Measurements from ENCODE around the gene KLHL22.

DNA sequence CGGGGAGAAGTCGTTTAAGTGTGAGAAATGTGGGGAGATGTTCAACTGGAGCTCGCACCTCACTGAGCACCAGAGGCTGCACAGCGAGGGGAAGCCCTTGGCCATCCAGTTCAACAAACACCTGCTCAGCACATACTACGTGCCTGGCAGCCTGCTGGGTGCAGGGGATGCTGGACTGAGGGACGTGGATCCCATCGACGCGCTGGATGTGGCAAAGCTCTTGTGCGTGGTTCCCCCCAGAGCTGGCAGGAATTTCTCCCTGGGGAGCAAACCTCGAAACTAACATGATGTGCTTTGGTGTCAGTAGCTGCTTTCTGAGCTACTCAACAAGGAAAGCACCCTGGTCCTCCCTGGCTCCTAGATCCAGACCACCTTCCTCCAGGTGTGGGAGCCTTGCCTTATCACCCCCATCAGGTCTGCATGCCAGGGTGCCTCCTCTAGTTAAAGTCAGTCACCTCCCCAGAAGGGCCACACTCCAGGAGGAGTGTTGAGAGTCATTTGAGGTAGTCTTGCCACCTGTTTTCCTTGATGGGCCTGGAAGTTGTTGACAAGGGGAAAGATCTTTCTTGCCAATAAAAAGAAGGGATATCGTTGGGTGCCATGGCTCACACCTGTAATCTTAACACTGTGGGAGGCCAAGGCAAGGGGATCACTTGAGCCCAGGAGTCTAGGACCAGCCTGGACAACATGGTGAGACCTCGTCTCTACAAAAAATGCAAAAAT is 88.7 kb downstream of the KLHL22 start:
- TF ChIP-seq POLR2A (IDR thresholded peaks at IDR 0.05; ENCODE audit: low read depth, low read length) (no peak), POLR2AphosphoS5 (IDR thresholded peaks at IDR 0.05; ENCODE audit: low read depth, low read length) (no peak), TAF1 (IDR thresholded peaks at IDR 0.05; ENCODE audit: low read depth, low read length) (no peak)
